H4 (cell line): ENCODE data around the gene OR2D3. TPM values are rescaled to one million over a fixed set of nuclear protein-coding genes. Genes with fewer than 3 reads are reported as not detected.
A peak's percentile ranks its signal among the peaks of the same experiment; 100 is the strongest.
"Not testable (repeated sequence)": the region's sequence is repeated elsewhere in the genome, so short reads cannot be mapped to it uniquely, and the experiment has no call there.

Experiments
- DNase-seq: peaks from one replicate; pipeline ENCODE4 v3.0.0-alpha.2; 2015; ENCODE audit warnings: low spot score
- total RNA-seq: library from RNA; depleted of rRNA; stranded (reverse); fragments of >200 nt; shearing (Covaris generic); gene quantifications from 2 replicates; pipeline ENCODE4 v1.2.3, GENCODE V29; 2014; rRNA removed

The OR2D3 gene
- not detected in 2 replicates for total RNA-seq

- no peak for DNase-seq
Measured at GRCh38 chr11:6920702-6921101, at the start of gene OR2D3. OR2D3 (plus strand) TSS chr11:6921002; CDS start chr11:6921002, 0 bp downstream.

GRCh38 chr11:6871278-6871677, 49.5 kb upstream of the OR2D3 start:
- DNase-seq = no peak

- DNase-seq = no peak
Measured at GRCh38 chr11:6875761-6876160, 45.0 kb upstream of the OR2D3 start.

GRCh38 chr11:6876325-6876724, 44.5 kb upstream of the OR2D3 start, which contains the start of gene OR10A4:
OR10A4 (plus strand) TSS chr11:6876625; CDS start chr11:6876648, 23 bp downstream.
- DNase-seq = no peak

- no peak for DNase-seq
Measured at GRCh38 chr11:6876914-6877313, 43.9 kb upstream of the OR2D3 start.

- no peak for DNase-seq
Measured at GRCh38 chr11:6882751-6883150, 38.1 kb upstream of the OR2D3 start.

GRCh38 chr11:6887711-6888110, 33.1 kb upstream of the OR2D3 start:
- DNase-seq = not testable (repeated sequence)

- no peak for DNase-seq
Measured at GRCh38 chr11:6888830-6889229, 32.0 kb upstream of the OR2D3 start.

GRCh38 chr11:6889835-6890234, 31.0 kb upstream of the OR2D3 start:
- no peak for DNase-seq

GRCh38 chr11:6892400-6892799, 28.4 kb upstream of the OR2D3 start, which contains the start of gene OR2D2:
OR2D2 (minus strand) TSS chr11:6892500; CDS start chr11:6892500, 0 bp downstream.
- no peak for DNase-seq

GRCh38 chr11:6894097-6894496, 26.7 kb upstream of the OR2D3 start:
- DNase-seq = no peak

GRCh38 chr11:6895010-6895409, 25.8 kb upstream of the OR2D3 start:
- no peak for DNase-seq

- no peak for DNase-seq
Measured at GRCh38 chr11:6898911-6899310, 21.9 kb upstream of the OR2D3 start.

- no peak for DNase-seq
Measured at GRCh38 chr11:6900327-6900999, 20.3 kb upstream of the OR2D3 start.

- DNase-seq = not testable (repeated sequence)
Measured at GRCh38 chr11:6904804-6905203, 16.0 kb upstream of the OR2D3 start.

GRCh38 chr11:6911378-6911777, 9.4 kb upstream of the OR2D3 start:
- DNase-seq = no peak

GRCh38 chr11:6911948-6912347, 8.9 kb upstream of the OR2D3 start:
- DNase-seq = no peak

GRCh38 chr11:6919698-6920097, 1.1 kb upstream of the OR2D3 start:
- DNase-seq = no peak

- no peak for DNase-seq
Measured at GRCh38 chr11:6925007-6925577, 4.3 kb downstream of the OR2D3 start.

GRCh38 chr11:6925636-6926207, 4.9 kb downstream of the OR2D3 start:
- DNase-seq = peak; percentile 57

- peak; percentile 96 for DNase-seq
Measured at GRCh38 chr11:6926208-6927029, 5.6 kb downstream of the OR2D3 start, which contains the start of gene ZNF215. ZNF215 (plus strand) TSS chr11:6926426; CDS start chr11:6932273, 5,847 bp downstream.

- DNase-seq = no peak
Measured at GRCh38 chr11:6927030-6927617, 6.3 kb downstream of the OR2D3 start.
